ENCODE data around the gene ZNF507.
"Not testable (repeated sequence)": the region's sequence is repeated elsewhere in the genome, so short reads cannot be mapped to it uniquely, and the experiment has no call there.

Gene ZNF507

GRCh38 chr19:32372726-32373517 is 27.5 kb downstream of the ZNF507 start:
- peak; percentile 54 for ATAC-seq
- TF ChIP-seq ESRRG (CRISPR knock-in tag; IDR thresholded peaks at IDR 0.05) (no peak), PATZ1 (CRISPR knock-in tag; IDR thresholded peaks at IDR 0.05; ENCODE audit: borderline replicate concordance) (no peak), ARNTL (CRISPR knock-in tag; IDR thresholded peaks at IDR 0.05; ENCODE audit: borderline replicate concordance, low read depth) (no peak), OSR1 (CRISPR knock-in tag; IDR thresholded peaks at IDR 0.05) (no peak), CSRNP3 (CRISPR knock-in tag; IDR thresholded peaks at IDR 0.05) (no peak), ZFP30 (CRISPR knock-in tag; IDR thresholded peaks at IDR 0.05) (no peak)

GRCh38 chr19:32373585-32374295 is 28.3 kb downstream of the ZNF507 start:
- TF ChIP-seq TOX (CRISPR knock-in tag; IDR thresholded peaks at IDR 0.05; ENCODE audit: borderline replicate concordance) (no peak), TCF4 (CRISPR knock-in tag; IDR thresholded peaks at IDR 0.05; ENCODE audit: borderline replicate concordance) (no peak), BACH2 (CRISPR knock-in tag; IDR thresholded peaks at IDR 0.05; ENCODE audit: borderline replicate concordance) (no peak), ESRRG (CRISPR knock-in tag; IDR thresholded peaks at IDR 0.05) (no peak), CREB5 (CRISPR knock-in tag; IDR thresholded peaks at IDR 0.05; ENCODE audit: low read depth) (0 out of 2 replicates have a peak, but pooled peaks have one; percentile 23), ZNF565 (CRISPR knock-in tag; conservative IDR thresholded peaks at IDR 0.05; ENCODE audit: low read depth) (no peak), PPARA (CRISPR knock-in tag; IDR thresholded peaks at IDR 0.05; ENCODE audit: borderline replicate concordance) (no peak), ARNTL (CRISPR knock-in tag; IDR thresholded peaks at IDR 0.05; ENCODE audit: borderline replicate concordance, low read depth) (no peak), CSDC2 (CRISPR knock-in tag; IDR thresholded peaks at IDR 0.05) (no peak), ZNF8 (CRISPR knock-in tag; IDR thresholded peaks at IDR 0.05) (no peak), ZFP30 (CRISPR knock-in tag; IDR thresholded peaks at IDR 0.05) (no peak), RARB (CRISPR knock-in tag; IDR thresholded peaks at IDR 0.05) (no peak), PATZ1 (CRISPR knock-in tag; IDR thresholded peaks at IDR 0.05; ENCODE audit: borderline replicate concordance) (no peak), ZFP3 (CRISPR knock-in tag; IDR thresholded peaks at IDR 0.05) (no peak), CSRNP3 (CRISPR knock-in tag; IDR thresholded peaks at IDR 0.05) (no peak), ZNF70 (CRISPR knock-in tag; IDR thresholded peaks at IDR 0.05) (no peak), SNAI2 (CRISPR knock-in tag; IDR thresholded peaks at IDR 0.05) (0 out of 2 replicates have a peak, but pooled peaks have one; percentile 41), GLIS3 (CRISPR knock-in tag; IDR thresholded peaks at IDR 0.05) (no peak), ISL1 (CRISPR knock-in tag; IDR thresholded peaks at IDR 0.05) (peak; percentile 72), ZC3H10 (CRISPR knock-in tag; IDR thresholded peaks at IDR 0.05) (no peak), OSR1 (CRISPR knock-in tag; IDR thresholded peaks at IDR 0.05) (no peak), POU6F1 (CRISPR knock-in tag; IDR thresholded peaks at IDR 0.05; ENCODE audit: borderline replicate concordance, low read depth) (no peak)
- TF ChIP-seq, protein P1, sequence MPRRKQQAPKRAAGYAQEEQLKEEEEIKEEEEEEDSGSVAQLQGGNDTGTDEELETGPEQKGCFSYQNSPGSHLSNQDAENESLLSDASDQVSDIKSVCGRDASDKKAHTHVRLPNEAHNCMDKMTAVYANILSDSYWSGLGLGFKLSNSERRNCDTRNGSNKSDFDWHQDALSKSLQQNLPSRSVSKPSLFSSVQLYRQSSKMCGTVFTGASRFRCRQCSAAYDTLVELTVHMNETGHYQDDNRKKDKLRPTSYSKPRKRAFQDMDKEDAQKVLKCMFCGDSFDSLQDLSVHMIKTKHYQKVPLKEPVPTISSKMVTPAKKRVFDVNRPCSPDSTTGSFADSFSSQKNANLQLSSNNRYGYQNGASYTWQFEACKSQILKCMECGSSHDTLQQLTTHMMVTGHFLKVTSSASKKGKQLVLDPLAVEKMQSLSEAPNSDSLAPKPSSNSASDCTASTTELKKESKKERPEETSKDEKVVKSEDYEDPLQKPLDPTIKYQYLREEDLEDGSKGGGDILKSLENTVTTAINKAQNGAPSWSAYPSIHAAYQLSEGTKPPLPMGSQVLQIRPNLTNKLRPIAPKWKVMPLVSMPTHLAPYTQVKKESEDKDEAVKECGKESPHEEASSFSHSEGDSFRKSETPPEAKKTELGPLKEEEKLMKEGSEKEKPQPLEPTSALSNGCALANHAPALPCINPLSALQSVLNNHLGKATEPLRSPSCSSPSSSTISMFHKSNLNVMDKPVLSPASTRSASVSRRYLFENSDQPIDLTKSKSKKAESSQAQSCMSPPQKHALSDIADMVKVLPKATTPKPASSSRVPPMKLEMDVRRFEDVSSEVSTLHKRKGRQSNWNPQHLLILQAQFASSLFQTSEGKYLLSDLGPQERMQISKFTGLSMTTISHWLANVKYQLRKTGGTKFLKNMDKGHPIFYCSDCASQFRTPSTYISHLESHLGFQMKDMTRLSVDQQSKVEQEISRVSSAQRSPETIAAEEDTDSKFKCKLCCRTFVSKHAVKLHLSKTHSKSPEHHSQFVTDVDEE (CRISPR knock-in tag; IDR thresholded peaks at IDR 0.05), result no peak

GRCh38 chr19:32374362-32374761 is 29.0 kb downstream of the ZNF507 start:
- not testable (repeated sequence) for ATAC-seq

More at GRCh38 chr19:32373585-32374295, 28.3 kb downstream of the ZNF507 start:
- ATAC-seq, result peak; percentile 99

- ATAC-seq, result not testable (repeated sequence)
These were observed 31.7 kb downstream of the ZNF507 start for GRCh38 chr19:32377088-32377487.

Measured in SK-N-SH treated with all-trans-retinoic acid at 6 μM for 48 hours (cell line).